HepG2 (cell line): ENCODE data around the gene NF2. TPM values are rescaled to one million over a fixed set of nuclear protein-coding genes. Genes with fewer than 3 reads are reported as not detected.
A peak's percentile ranks its signal among the peaks of the same experiment; 100 is the strongest.

ENCODE experiments used
- FOXP1 ChIP-seq, 2 experiments: fragments of 450-650 bp in 1 of 2; IDR thresholded peaks; 2 replicates each; pipeline ENCODE4 v1.6.1; 2017 to 2018; ENCODE audit warnings: antibody characterized with exemption in 1 of 2
- MAFF ChIP-seq: IDR thresholded peaks from 2 replicates; pipeline ENCODE4 v1.6.1; 2011; ENCODE audit warnings: low read depth, low read length, improper control_type of control experiment
- RFX1 ChIP-seq: fragments of 450-650 bp; IDR thresholded peaks from 2 replicates; pipeline ENCODE4 v1.6.1; 2017
- XRCC5 ChIP-seq: fragments of 200-400 bp; formaldehyde crosslinking; optimal IDR thresholded peaks from 2 replicates; pipeline ENCODE3; 2017; ENCODE audit warnings: mild to moderate bottlenecking, low read length
- ZBTB1 ChIP-seq: sonication (generic); formaldehyde crosslinking; IDR thresholded peaks from 2 replicates; pipeline ENCODE4 v1.4.0; 2020; ENCODE audit warnings: missing genetic modification reagents, borderline replicate concordance
- ZBTB34 ChIP-seq: sonication (generic); formaldehyde crosslinking; IDR thresholded peaks from 2 replicates; pipeline ENCODE4 v1.8.0; 2022; ENCODE audit warnings: mild to moderate bottlenecking, missing genetic modification reagents
- ZNF318 ChIP-seq: sonication (generic); formaldehyde crosslinking; IDR thresholded peaks from 2 replicates; pipeline ENCODE4 v1.4.0; 2020; ENCODE audit warnings: mild to moderate bottlenecking, missing genetic modification reagents
- ZNF383 ChIP-seq: sonication (generic); formaldehyde crosslinking; IDR thresholded peaks from 2 replicates; pipeline ENCODE4 v1.4.0; 2020; ENCODE audit warnings: missing genetic modification reagents, mild to moderate bottlenecking, borderline replicate concordance
- ZNF777 ChIP-seq: sonication (generic); formaldehyde crosslinking; IDR thresholded peaks from 2 replicates; pipeline ENCODE4 v1.4.0; 2020; ENCODE audit warnings: missing genetic modification reagents
- ZNF879 ChIP-seq: sonication (generic); formaldehyde crosslinking; IDR thresholded peaks from 2 replicates; pipeline ENCODE4 v1.8.1; 2023; ENCODE audit warnings: missing genetic modification reagents
- polyA plus RNA-seq, 8 experiments: library from polyadenylated mRNA; depleted of rRNA in 3 of 8; stranded (reverse) in 7 of 8; unstranded in 1 of 8; fragments of >200 nt; fragmentation: Illumina TruSeq in 4 of 8; extraction: Trizol in 4 of 8; gene quantifications; 2 replicates each; pipeline versions ENCODE4 v1.2.1 to v1.2.3, GENCODE V29; 2011 to 2016; ENCODE audit warnings: low read depth in 4 of 8, missing spikeins in 1 of 8, mixed read lengths in 1 of 8; ENCODE audit not compliant: insufficient read depth in 1 of 8
- total RNA-seq, 5 experiments: library from RNA; depleted of rRNA; stranded (reverse); fragments of >200 nt; fragmentation: Illumina TruSeq; extraction: Trizol; gene quantifications; 2 replicates each; pipeline ENCODE4 v1.2.3, GENCODE V29; 2016; ENCODE audit warnings: low read depth in 1 of 5

Gene NF2
- total and polyA plus RNA-seq, 2 of the 13 experiments (the other 11 are each of a cell fraction or from before 2014, with no cell fraction given): 9.3 to 33.3 TPM

GRCh38 chr22:29559030-29559429 is 44.4 kb upstream of the NF2 start (continued):
- TF ChIP-seq ZNF318 (CRISPR knock-in tag): no peak
- TF ChIP-seq XRCC5: no peak
- no peak for TF ChIP-seq ZNF383 (CRISPR knock-in tag)
- TF ChIP-seq ZBTB34 (CRISPR knock-in tag): no peak
- no peak for TF ChIP-seq FOXP1 (IDR thresholded peaks at IDR 0.05)
- TF ChIP-seq FOXP1 (CRISPR knock-in tag; IDR thresholded peaks at IDR 0.05): no peak
- TF ChIP-seq ZNF777 (CRISPR knock-in tag): no peak
- no peak for TF ChIP-seq ZNF879 (CRISPR knock-in tag)
- peak; percentile 65; the same call in 1 of the 2 replicates for TF ChIP-seq MAFF
- TF ChIP-seq RFX1: no peak
- no peak for TF ChIP-seq ZBTB1 (CRISPR knock-in tag)
